BE2C (cell line): ENCODE measurements around the gene SND1.
"Not testable (repeated sequence)": the region's sequence is repeated elsewhere in the genome, so short reads cannot be mapped to it uniquely, and the experiment has no call there.

ENCODE experiments used
- DNase-seq: peaks from one replicate; pipeline ENCODE4 v3.0.0-alpha.2; 2020
- H3K27me3 ChIP-seq: fragments of 250-450 bp; sonication (Bioruptor Pico); 2 replicates; pipeline ENCODE4 v1.5.1; 2020; ENCODE audit warnings: mild to moderate bottlenecking
- H3K36me3 ChIP-seq: fragments of 250-450 bp; sonication (Bioruptor Pico); 2 replicates; pipeline ENCODE4 v1.5.1; 2020; ENCODE audit warnings: mild to moderate bottlenecking
- H3K4me1 ChIP-seq: fragments of 250-450 bp; sonication (Bioruptor Pico); 2 replicates; pipeline ENCODE4 v1.5.1; 2020
- H3K4me3 ChIP-seq: 2 replicates; pipeline ENCODE4 v1.5.1; 2011; ENCODE audit warnings: low read depth, low read length
- H3K9me3 ChIP-seq: fragments of 250-450 bp; sonication (Bioruptor Pico); 2 replicates; pipeline ENCODE4 v1.5.1; 2020
- CTCF ChIP-seq: IDR thresholded peaks from 2 replicates; pipeline ENCODE4 v1.5.1; 2012; ENCODE audit warnings: mild to moderate bottlenecking, low read depth, low read length

The SND1 gene

GRCh38 chr7:127900732-127901685, 249.0 kb downstream of the SND1 start:
- no peak for TF ChIP-seq CTCF
- DNase-seq, result no peak
- Histone ChIP-seq H3K27me3 (no peaks in the 10 kb centered on the region), H3K4me3 (no peak overlapping the region), H3K9me3 (no peaks in the 10 kb centered on the region), H3K4me1 (peaks cover 21% of the 10 kb centered on the region), H3K36me3 (no peaks in the 10 kb centered on the region; the same call in 1 of the 2 replicates)

- H3K36me3 ChIP-seq, result no peaks in the 10 kb centered on the region
- H3K9me3 ChIP-seq, result no peaks in the 10 kb centered on the region
- H3K4me1 ChIP-seq, result peaks cover 21% of the 10 kb centered on the region
- no peaks in the 10 kb centered on the region for H3K27me3 ChIP-seq
- DNase-seq, result no peak
- TF ChIP-seq CTCF, result no peak
- no peak overlapping the region for H3K4me3 ChIP-seq
These were observed 250.1 kb downstream of the SND1 start for GRCh38 chr7:127901895-127902703.

GRCh38 chr7:127902753-127903152, 250.8 kb downstream of the SND1 start:
- H3K27me3 ChIP-seq, H3K36me3 ChIP-seq, H3K9me3 ChIP-seq, H3K4me3 ChIP-seq, DNase-seq: not testable (repeated sequence)
- peaks cover 21% of the 10 kb centered on the region for H3K4me1 ChIP-seq

- no peak for DNase-seq
- H3K4me3 ChIP-seq, result no peak overlapping the region
- no peaks in the 10 kb centered on the region for H3K36me3 ChIP-seq
- H3K27me3 ChIP-seq, result no peaks in the 10 kb centered on the region
- H3K4me1 ChIP-seq, result peaks cover 9% of the 10 kb centered on the region
- H3K9me3 ChIP-seq, result no peaks in the 10 kb centered on the region
- no peak for TF ChIP-seq CTCF
These were observed 252.1 kb downstream of the SND1 start for GRCh38 chr7:127903892-127904669.

GRCh38 chr7:127904670-127904985, 252.6 kb downstream of the SND1 start:
- Histone ChIP-seq H3K4me3 (no peak overlapping the region), H3K4me1 (peaks cover 4% of the 10 kb centered on the region), H3K27me3 (no peaks in the 10 kb centered on the region), H3K36me3 (no peaks in the 10 kb centered on the region), H3K9me3 (no peaks in the 10 kb centered on the region)
- TF ChIP-seq CTCF, result no peak
- no peak for DNase-seq

- no peak for TF ChIP-seq CTCF
- DNase-seq, result no peak
- Histone ChIP-seq H3K9me3 (no peaks in the 10 kb centered on the region), H3K4me3 (no peak overlapping the region), H3K27me3 (no peaks in the 10 kb centered on the region), H3K36me3 (no peaks in the 10 kb centered on the region), H3K4me1 (no peaks in the 10 kb centered on the region; the same call in 1 of the 2 replicates)
These were observed 253.0 kb downstream of the SND1 start for GRCh38 chr7:127905021-127905420.
